GM21515 (cell line): ENCODE data around the gene RASA2.
"Not testable (repeated sequence)": the region's sequence is repeated elsewhere in the genome, so short reads cannot be mapped to it uniquely, and the experiment has no call there.

Experiments
- ATAC-seq: cut with Tn5 transposase; IDR thresholded peaks from one replicate; pipeline ENCODE4 v1.9.1; 2021; ENCODE audit not compliant: unreplicated experiment

The RASA2 gene

DNA sequence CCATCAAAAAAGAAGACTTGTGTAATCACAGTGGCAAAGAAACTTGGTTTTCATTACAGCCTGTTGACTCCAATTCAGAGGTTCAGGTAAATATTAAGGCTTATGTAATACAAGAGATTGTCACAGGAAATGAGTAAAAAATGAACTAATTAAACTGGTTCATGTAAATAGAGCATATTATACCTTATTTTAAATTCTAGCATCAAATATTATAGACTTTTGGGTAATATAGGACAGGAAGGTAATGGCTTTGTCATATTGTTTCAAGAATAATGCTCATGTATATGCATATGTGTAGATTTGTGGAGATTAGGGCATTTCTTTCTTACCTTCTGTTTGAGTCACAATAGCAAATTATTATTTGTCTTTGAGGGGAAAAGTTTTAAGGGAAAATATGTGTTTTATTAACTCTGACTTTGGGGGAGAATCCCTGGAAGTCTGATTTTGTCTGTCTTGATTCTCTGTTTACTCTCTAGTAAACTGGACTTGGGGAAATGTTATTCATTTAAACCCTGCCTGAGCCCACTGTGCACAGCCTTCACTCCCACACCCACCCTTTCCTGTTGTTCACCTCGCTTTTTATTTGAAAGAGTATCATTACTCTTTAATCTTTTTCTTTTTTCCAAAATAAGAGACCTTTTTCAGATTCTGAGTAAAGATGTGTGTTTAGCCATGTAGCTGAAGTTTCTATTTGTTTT lies 43.0 kb downstream of the RASA2 start:
- no peak for ATAC-seq

DNA sequence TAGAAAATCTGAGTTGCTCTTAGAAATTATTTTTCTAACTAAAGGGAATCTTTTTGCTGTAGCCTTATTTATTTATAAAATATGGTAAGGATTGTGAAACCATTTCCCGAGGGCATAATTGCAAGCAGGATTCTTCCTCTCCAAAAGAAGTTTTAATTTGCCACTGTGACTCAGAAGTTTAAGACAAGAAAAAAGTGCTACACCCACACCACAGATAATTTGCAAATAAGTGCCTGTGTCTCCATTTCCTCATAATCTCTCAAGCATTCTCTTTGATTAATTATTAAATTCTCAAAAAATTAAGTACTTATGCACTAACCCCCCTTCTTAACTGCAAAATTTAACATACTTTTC lies 43.6 kb downstream of the RASA2 start:
- no peak for ATAC-seq

DNA sequence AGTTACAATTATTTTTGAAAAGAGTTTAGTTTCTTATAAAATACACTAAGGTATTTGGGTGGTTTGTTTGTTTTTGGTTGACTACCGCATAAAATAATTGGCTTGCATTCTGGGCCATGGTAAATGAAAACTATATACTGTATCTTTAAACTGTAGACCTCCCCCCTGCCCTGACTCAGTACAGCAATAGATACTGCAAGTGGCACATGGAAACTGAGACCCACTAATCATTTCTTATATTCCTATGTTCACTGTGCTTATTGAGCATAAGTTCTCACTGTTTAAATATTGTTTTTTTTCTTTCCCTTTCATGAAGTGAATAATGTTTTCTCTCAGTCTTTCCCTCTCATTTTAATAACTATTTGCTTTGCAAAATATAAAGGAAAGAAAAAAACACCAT lies 45.8 kb downstream of the RASA2 start:
- ATAC-seq, result no peak

DNA sequence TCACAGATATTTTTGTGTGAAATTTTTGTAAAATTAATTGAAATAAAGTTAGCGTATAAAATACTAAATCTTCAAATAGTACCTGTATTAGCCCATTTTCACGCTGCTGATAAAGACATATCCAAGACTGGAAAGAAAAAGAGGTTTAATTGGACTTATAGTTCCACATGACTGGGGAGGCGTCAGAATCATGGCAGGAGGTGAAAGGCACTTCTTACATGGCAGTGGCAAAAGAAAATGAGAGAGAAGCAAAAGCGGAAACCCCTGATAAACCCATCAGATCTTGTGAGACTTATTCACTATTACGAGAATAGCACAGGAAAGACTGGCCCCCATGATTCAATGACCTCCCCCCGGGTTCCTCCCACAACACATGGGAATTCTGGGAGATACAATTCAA lies 49.2 kb downstream of the RASA2 start:
- ATAC-seq, result not testable (repeated sequence)

DNA sequence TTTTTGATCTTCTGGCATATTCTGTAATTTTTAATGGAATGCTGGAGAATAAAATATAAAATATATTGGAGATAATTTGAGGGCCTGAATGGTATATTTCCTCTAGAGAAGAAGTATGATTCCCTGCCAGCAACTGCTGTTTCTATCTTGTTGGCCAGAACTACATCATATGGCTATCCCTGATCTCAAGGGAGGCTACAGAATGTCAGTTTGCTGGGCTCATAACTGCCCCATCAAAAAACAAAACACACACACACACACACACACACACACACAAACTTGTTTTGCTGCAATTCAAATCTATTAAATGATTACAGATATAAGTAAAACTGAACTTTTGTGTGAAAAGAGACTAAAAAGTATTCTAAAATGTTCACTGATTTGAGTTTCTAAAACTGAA lies 51.0 kb downstream of the RASA2 start:
- ATAC-seq, result no peak

DNA sequence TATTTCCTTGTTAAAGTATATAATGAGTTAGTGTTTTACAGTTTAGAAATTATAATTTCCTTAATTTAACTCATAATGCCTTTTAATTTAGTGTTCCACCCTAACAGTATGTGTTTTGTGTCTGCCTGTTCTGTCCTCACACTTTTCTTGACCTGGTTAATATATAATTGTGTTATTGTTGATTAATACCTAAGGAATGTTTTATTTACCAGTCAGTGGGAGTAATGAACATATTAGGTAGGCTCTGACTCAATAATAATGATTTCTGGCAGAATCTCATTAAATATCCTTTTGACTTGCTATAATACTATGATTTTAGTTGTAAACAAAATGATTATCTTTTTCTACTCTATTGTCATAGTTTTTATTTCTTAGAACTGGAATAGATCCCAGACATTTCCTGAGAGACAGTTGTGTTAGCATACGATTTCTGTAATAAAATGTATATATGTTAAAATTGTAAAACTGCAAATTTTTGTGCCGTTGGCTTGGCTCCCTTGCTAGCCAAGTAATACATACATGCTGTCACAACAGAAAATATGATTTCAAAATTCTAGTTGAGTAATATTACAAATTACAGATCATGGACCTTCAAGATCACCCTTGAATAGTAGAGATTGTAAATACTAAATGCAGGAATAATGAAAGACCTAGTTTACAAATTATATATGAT lies 51.9 kb downstream of the RASA2 start:
- ATAC-seq, result no peak

DNA sequence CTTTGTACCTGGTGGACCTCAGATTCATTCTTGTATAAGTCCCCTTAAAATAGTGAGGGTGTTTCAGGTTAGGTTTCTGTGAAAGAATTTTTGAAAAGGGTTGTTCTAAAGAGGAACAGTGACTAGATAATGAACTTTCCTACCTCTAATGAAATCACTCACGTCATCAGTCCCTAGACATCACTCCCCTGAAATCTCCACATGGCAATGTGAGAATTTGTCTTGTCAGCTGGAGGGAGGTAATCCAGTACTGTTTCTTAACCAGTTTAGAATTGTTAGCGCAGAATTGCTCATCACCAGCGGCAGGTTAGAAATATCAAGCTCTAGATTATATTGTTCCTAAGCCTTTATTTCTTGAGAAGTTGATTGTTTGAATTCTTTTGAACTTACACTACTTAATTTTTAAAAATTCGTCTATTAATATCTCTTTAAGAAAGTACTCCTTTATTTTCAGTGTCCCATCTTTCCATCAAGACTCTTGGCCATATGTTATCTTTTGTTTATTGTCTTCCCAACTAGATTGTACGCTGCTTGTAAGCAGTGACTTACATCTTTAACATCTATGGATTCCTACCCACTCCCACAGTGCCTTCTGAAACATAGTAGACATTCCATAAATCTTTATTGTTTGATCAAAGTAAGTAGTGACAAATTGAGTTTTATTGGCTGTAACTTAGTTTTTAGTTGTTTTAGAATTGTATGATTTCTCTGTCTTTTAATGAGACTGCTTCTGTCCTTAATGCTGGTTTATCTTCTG lies 52.8 kb downstream of the RASA2 start:
- ATAC-seq, result no peak

DNA sequence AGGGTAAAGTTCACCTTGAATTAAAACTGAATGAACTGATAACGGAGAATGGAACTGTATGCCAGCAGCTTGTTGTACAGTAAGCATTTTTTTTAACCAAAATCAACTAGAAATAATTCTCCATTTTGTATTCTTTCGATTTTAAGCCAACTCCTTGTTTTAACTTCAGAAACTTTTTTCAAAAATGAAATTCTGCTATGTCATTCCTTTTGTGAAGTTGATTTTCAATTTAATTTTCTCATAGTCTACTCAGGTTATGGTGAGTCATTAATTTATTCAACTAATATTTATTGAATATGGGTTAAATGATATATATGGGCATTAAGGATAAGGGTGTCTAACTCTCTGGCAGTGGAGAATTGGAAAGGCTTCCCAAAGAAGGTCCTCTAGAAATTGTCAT lies 53.7 kb downstream of the RASA2 start:
- ATAC-seq, result no peak

DNA sequence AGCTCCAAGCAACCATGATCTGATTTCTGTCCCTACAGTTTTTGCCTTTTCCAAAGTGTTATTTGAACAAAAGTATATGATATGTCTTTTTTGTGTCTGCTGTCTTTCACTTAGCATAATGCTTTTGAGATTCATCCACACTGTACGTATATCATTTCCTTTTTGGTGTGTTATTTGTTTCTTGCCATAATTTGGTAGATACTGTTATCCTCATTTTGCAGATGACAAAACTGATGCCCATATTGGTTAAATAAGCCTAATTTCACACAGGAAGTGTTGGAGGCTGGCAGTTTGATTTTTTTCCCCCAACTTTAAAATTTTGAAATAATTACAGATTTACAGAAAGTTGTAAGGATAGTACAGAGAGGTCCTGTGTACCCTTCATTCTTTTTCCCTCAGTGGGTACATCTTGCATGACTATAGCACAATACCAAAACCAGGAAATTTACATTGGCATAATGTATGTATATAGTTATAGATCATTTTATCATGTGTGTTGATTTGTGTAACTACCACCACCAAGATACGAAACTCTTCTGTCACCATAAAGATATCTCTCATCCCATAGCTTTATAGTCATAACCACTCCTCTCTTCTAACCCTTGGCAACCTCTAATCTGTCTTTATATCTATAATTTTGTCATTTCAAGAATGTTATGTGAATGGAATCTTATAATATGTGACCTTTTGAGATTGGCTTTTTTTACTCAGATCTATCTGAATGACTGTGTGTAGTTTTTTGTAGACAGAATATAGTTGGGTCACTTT lies 55.6 kb downstream of the RASA2 start:
- ATAC-seq, result no peak

DNA sequence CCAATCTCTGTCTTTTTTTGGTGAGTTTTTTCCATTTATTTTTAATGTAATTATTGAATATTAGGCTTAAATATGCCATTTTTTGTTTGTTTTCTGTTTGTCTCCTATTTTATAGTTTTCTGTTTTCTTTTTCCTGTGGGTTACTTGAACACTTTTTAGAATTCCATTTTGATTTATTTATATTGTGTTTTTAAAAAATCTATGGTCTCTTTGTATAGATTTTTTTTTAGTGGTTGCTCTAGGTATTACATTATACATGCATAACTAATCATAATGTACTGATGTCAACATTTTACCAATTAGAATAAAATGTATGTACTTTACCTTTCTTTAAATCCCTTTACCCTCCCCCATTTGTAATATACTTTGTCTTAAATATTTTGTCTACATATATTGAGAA lies 56.2 kb downstream of the RASA2 start:
- no peak for ATAC-seq

DNA sequence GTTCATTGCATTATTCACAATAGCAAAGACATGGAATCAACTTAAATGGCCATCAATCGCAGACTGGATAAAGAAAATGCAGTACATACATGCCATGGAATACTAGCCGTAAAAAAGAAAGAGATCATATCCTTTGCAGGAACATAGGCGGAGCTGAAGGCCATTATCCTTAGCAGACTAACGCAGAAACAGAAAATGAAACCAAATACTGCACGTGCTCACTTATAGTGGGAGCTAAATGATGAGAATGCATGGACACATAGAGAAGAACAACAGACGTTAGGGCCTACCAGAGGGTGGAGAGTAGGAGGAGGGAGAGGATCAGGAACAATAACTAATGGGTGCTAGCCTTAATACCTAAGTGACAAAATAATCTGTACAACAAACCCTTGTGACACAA lies 57.9 kb downstream of the RASA2 start:
- ATAC-seq, result no peak

DNA sequence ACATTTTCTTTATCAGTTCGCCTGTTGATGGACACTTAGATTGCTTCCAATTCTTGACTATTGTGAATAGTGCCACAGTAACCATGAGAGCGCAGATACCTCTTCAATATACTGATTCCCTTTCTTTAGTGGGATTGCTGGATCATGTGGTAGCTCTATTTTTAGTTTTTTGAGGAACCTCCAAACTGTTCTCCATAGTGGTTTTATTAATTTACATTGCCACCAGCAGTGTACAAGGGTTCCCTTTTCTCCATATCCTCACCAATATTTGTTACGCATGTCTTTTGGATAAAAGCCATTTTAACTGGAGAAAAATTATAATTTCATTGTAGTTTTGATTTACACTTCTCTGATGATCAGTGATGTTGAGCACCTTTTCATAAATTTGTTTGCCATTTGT lies 59.3 kb downstream of the RASA2 start:
- no peak for ATAC-seq

DNA sequence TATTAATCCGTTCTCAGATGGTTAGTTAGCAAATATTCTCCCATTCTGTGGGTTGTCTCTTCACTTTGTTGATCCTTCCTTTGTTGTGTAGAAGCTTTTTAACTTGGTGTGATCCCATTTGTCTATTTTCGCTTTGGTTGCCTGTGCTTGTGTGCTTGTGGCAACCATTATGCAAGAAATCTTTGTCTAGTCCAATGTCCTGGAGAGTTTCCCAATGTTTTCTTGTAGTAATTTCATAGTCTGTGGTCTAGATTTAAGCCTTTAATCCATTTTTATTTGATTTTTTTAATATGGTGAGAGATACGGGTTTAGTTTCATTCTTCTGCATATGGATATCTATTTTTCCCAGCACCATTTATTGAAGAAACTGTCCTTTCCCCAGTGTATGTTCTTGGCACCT lies 59.8 kb downstream of the RASA2 start:
- ATAC-seq, result no peak

DNA sequence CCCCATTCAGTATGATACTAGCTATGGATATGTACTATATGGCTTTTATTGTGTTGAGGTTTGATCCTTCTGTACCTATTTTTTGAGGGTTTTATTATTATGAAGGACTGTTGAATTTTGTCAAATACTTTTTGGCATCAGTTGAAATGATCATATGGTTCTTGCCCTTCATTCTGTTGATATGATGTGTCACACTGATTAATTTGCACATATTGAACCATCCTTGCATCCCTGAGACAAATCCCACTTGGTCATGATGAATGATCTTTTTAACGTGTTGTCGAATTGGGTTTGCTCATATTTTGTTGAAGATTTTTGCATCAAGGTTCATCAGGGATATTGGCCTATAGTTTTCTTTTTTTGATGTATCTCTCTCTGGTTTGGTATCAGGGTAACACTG lies 61.0 kb downstream of the RASA2 start:
- no peak for ATAC-seq

DNA sequence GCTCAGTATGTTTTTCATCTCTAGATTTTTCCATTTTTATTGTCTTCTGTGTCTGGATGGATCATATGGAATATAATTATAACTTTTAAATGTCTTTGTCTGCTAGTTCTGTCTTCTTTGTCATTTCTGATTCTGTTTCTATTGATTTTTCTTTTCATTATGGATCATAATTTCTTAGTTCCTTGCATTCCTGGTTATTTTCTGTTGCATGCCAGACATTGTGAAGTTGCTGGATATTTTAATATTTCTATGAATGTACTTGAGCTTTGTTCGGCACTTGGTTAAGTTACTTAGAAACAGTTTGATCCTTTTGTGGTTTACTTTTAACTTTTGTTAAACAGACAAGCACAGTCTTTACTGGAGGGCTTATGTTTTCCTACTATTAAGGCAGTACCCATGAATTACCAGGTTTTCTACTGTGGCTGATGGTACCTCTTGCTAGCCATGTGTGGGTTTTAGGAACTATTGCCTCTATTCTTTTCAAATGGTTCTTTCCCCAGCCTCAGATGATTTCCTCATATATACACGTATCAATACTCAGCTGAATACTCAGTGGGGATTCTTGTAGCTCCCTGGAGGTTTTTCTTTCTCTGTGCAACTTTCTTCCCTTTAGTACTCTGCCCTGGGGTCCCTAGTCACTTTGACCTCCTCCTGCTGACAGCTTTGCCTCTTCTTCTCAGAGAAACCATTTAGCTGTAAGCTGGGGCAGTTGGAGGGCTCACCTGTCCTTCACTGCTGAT lies 64.3 kb downstream of the RASA2 start:
- no peak for ATAC-seq

DNA sequence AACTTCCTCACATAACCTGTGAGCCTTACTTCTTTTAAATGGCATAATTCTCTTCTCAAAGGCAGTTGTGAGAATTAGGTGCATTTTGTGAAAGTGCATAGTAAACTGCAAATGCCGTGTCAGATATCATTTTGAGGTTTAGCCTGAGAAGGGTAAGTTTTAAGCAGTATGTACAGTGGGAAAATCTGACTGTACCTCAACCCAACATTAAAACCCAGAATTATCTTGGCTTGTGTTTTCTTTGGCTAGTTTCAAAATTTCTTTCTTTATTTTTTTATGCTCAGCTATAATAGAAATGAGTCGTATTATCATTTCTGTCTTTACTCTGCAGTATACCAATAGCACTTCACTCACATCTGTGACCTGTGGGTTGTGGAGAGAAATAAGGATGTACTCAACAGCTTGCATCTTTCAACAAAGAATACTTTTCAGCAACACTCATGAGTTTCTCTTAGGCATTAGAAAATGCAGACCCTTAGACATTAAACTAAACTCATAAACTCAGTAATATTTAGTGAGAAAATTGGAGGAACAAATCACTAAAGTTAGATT lies 65.7 kb downstream of the RASA2 start:
- no peak for ATAC-seq

DNA sequence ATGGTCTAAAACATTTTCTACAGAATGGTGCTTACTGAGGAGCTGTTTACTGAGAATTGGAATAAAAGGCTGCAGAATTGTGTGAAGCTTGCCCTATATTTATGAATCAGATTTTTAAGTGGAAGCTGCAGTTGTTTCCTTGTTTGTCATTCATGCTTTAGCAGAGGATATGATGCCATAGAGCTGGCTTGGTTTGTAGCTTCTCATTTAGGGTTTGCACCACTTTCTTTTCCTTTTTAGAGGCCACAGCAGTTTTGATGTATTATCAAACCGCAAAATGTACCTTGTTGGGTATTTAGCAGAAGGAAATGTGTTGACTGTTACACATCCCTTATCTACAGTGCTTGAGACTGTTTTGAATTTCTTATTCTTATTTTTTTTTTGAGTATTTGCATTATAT lies 66.2 kb downstream of the RASA2 start:
- no peak for ATAC-seq

DNA sequence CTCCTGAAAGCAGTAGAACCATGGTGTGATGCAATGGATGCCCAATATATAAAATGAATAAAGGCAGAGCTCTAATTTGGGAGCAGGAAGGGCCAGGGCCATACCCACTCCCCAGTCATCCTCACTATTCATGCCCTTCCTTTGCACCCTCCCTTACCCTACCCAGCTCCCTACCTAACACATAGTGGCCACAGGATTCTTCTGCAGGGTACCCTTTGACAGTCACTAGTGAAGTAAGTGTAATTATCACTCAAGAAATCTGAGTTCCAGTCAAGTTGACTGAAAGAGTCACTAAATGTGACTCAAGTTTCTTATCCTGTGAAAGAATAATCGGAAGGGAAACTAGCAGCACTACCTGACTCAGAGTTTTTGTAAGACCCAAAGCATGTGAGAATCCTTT lies 69.2 kb downstream of the RASA2 start:
- ATAC-seq, result no peak

DNA sequence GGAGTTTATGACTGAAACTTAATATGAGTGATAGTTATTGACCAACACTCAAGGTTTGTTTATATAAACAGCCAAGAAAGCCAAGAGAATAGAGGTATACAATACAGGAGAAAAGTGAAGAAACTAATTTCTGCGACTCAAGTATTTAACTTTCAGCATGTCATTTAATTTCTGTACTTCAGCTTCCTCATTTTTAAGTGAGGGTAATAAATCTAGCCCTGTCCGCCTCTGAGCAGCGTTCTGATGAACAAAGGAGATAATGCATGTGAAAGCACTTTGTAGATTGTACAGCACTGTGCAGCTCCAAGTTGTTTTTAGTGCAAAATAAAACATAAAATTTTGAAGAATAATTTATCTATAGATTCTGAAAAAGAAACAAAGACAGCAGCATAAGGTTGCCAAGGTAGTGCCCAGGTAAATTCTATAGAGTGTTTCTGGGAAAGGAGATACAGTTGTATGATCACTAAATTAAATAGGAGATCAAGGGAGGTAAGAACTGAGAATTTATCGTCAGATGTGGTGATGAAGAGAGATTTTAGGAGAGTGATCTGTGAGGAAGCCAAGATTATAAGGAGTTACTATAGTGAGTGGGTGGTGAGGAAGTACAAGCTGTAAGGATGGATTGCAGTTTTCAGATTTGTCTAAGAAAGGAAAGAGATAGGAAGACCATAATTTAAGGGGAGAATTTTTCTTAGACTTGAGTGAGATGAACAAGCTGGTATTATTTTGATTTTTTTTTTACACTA lies 71.3 kb downstream of the RASA2 start:
- ATAC-seq, result no peak
